ENCODE results near the gene FLT1. TPM values are rescaled to one million over a fixed set of nuclear protein-coding genes. Genes with fewer than 3 reads are reported as not detected.

FLT1 gene
- total and polyA plus RNA-seq, 2 donors: 4.3 to 5.5 TPM

GRCh38 chr13:28321756-28322155 is 173.2 kb downstream of the FLT1 start:
- 96% methylated on average over 2 of the region's 2 CpGs for WGBS
- Histone ChIP-seq H3K27me3 (ENCODE audit: control insufficient read depth in 2 of 2, insufficient read depth in 1 of 2, low read length in 1 of 2) (no peaks in the 10 kb centered on the region), H3K27ac (ENCODE audit: low read depth in 1 of 2, low read length in 1 of 2) (no peak overlapping the region)

DNA sequence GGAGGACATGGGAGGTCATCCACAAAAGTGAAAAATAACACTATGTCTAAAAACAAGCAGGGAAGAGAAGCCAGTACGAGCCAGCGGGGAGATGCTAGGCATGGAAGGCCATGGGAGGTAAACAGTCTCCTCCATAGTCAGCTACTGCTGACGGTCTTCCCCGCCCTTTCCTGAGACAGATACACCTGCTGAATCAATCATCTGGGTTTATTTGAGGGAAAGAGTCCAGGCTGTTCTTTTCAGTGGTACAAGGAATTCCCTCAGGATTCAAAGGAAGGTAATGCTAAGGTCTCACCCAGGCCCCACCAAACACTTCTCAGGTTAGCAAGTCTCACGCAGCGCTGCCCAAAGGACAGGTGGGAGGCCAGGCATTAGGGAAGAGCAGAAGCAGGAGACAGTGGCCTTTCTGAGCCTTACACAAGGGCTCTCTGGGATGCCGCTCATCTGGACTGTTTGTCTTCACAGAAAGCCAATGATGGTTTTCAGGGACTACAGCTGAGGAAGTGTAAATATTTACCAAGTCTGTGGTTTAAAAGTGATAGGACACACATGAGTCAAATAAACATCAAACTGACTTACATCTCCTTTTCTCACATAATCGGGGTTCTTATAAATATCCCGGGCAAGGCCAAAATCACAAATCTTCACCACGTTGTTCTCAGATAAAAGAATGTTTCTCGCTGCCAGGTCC is 173.9 kb downstream of the FLT1 start:
- Histone ChIP-seq H3K9me3 (ENCODE audit: control insufficient read depth in 2 of 2, insufficient read depth in 1 of 2, low read length in 1 of 2) (no peaks in the 10 kb centered on the region), H3K27ac (ENCODE audit: low read depth in 1 of 2, low read length in 1 of 2) (no peak overlapping the region), H3K4me3 (ENCODE audit: low read length in 2 of 2) (no peak overlapping the region), H3K36me3 (ENCODE audit: control insufficient read depth in 2 of 2, insufficient read depth in 2 of 2, low read length in 1 of 2) (no peaks in the 10 kb centered on the region), H3K4me1 (ENCODE audit: control insufficient read depth in 2 of 2, insufficient read depth in 2 of 2, low read length in 2 of 2) (no peaks in the 10 kb centered on the region), H3K27me3 (ENCODE audit: control insufficient read depth in 2 of 2, insufficient read depth in 1 of 2, low read length in 1 of 2) (no peaks in the 10 kb centered on the region)
- WGBS: 97% methylated on average over 11 of the region's 11 CpGs
- DNase-seq (ENCODE audit: low read depth in 6 of 9, low spot score in 9 of 9): no peak

More at GRCh38 chr13:28321756-28322155, 173.2 kb downstream of the FLT1 start:
- Histone ChIP-seq H3K4me3 (ENCODE audit: low read length in 2 of 2) (no peak overlapping the region), H3K9me3 (ENCODE audit: control insufficient read depth in 2 of 2, insufficient read depth in 1 of 2, low read length in 1 of 2) (no peaks in the 10 kb centered on the region), H3K4me1 (ENCODE audit: control insufficient read depth in 2 of 2, insufficient read depth in 2 of 2, low read length in 2 of 2) (no peaks in the 10 kb centered on the region), H3K36me3 (ENCODE audit: control insufficient read depth in 2 of 2, insufficient read depth in 2 of 2, low read length in 1 of 2) (no peaks in the 10 kb centered on the region)
- DNase-seq (ENCODE audit: low read depth in 6 of 9, low spot score in 9 of 9): no peak

DNA sequence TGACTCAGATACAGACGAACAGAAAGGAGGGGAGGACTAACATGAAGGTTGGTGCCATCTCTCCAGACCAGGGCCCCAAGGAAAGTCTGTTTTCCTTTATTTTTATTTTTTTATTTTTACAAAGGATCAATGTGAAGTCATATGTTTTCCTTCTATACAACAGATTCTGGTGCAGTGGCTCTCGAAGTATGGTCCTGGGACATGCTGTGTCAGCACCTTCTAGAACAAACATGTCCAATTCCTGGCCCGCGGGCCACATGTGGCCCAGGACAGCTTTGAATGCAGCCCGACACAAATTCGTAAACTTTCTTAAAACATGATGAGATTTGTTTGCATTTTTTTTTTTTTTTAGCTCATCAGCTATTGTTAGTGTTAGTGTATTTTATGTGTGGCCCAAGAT is 174.7 kb downstream of the FLT1 start:
- H3K4me3 ChIP-seq (ENCODE audit: low read length in 2 of 2): no peak overlapping the region

GRCh38 chr13:28319528-28319927 is 175.4 kb downstream of the FLT1 start:
- H3K27me3 ChIP-seq (ENCODE audit: control insufficient read depth in 2 of 2, insufficient read depth in 1 of 2, low read length in 1 of 2): no peaks in the 10 kb centered on the region
- no peak for DNase-seq (ENCODE audit: low read depth in 6 of 9, low spot score in 9 of 9)
- H3K27ac ChIP-seq (ENCODE audit: low read depth in 1 of 2, low read length in 1 of 2): no peak overlapping the region
- H3K9me3 ChIP-seq (ENCODE audit: control insufficient read depth in 2 of 2, insufficient read depth in 1 of 2, low read length in 1 of 2): no peaks in the 10 kb centered on the region
- H3K4me1 ChIP-seq (ENCODE audit: control insufficient read depth in 2 of 2, insufficient read depth in 2 of 2, low read length in 2 of 2): no peaks in the 10 kb centered on the region
- no peak overlapping the region for H3K4me3 ChIP-seq (ENCODE audit: low read length in 2 of 2)
- H3K36me3 ChIP-seq (ENCODE audit: control insufficient read depth in 2 of 2, insufficient read depth in 2 of 2, low read length in 1 of 2): no peaks in the 10 kb centered on the region
- WGBS: 94% methylated on average over 5 of the region's 5 CpGs

More for the DNA sequence above, 174.7 kb downstream of the FLT1 start:
- no peak for DNase-seq (ENCODE audit: low read depth in 6 of 9, low spot score in 9 of 9)
- 95% methylated on average over 6 of the region's 6 CpGs for WGBS
- no peak overlapping the region for H3K27ac ChIP-seq (ENCODE audit: low read depth in 1 of 2, low read length in 1 of 2)
- H3K36me3 ChIP-seq (ENCODE audit: control insufficient read depth in 2 of 2, insufficient read depth in 2 of 2, low read length in 1 of 2): no peaks in the 10 kb centered on the region
- H3K9me3 ChIP-seq (ENCODE audit: control insufficient read depth in 2 of 2, insufficient read depth in 1 of 2, low read length in 1 of 2): no peaks in the 10 kb centered on the region
- H3K27me3 ChIP-seq (ENCODE audit: control insufficient read depth in 2 of 2, insufficient read depth in 1 of 2, low read length in 1 of 2): no peaks in the 10 kb centered on the region
- H3K4me1 ChIP-seq (ENCODE audit: control insufficient read depth in 2 of 2, insufficient read depth in 2 of 2, low read length in 2 of 2): no peaks in the 10 kb centered on the region

- Histone ChIP-seq H3K4me3 (ENCODE audit: low read length in 2 of 2) (no peak overlapping the region), H3K4me1 (ENCODE audit: control insufficient read depth in 2 of 2, insufficient read depth in 2 of 2, low read length in 2 of 2) (no peaks in the 10 kb centered on the region), H3K36me3 (ENCODE audit: control insufficient read depth in 2 of 2, insufficient read depth in 2 of 2, low read length in 1 of 2) (no peaks in the 10 kb centered on the region), H3K27ac (ENCODE audit: low read depth in 1 of 2, low read length in 1 of 2) (no peak overlapping the region), H3K27me3 (ENCODE audit: control insufficient read depth in 2 of 2, insufficient read depth in 1 of 2, low read length in 1 of 2) (no peaks in the 10 kb centered on the region), H3K9me3 (ENCODE audit: control insufficient read depth in 2 of 2, insufficient read depth in 1 of 2, low read length in 1 of 2) (no peaks in the 10 kb centered on the region)
- WGBS: 24% methylated on average over 7 of the region's 7 CpGs
- DNase-seq (ENCODE audit: low read depth in 6 of 9, low spot score in 9 of 9): peak in 1 of 9 donors; percentile 33
Observed at GRCh38 chr13:28318496-28318895, 176.4 kb downstream of the FLT1 start.

GRCh38 chr13:28316836-28317235 is 178.1 kb downstream of the FLT1 start:
- H3K36me3 ChIP-seq (ENCODE audit: control insufficient read depth in 2 of 2, insufficient read depth in 2 of 2, low read length in 1 of 2): no peaks in the 10 kb centered on the region
- H3K9me3 ChIP-seq (ENCODE audit: control insufficient read depth in 2 of 2, insufficient read depth in 1 of 2, low read length in 1 of 2): no peaks in the 10 kb centered on the region
- no peaks in the 10 kb centered on the region for H3K4me1 ChIP-seq (ENCODE audit: control insufficient read depth in 2 of 2, insufficient read depth in 2 of 2, low read length in 2 of 2)
- no peaks in the 10 kb centered on the region for H3K27me3 ChIP-seq (ENCODE audit: control insufficient read depth in 2 of 2, insufficient read depth in 1 of 2, low read length in 1 of 2)
- H3K27ac ChIP-seq (ENCODE audit: low read depth in 1 of 2, low read length in 1 of 2): no peak overlapping the region
- no peak overlapping the region for H3K4me3 ChIP-seq (ENCODE audit: low read length in 2 of 2)
- no peak for DNase-seq (ENCODE audit: low read depth in 6 of 9, low spot score in 9 of 9)
- WGBS: 74% methylated on average over 7 of the region's 7 CpGs

- Histone ChIP-seq H3K27me3 (ENCODE audit: control insufficient read depth in 2 of 2, insufficient read depth in 1 of 2, low read length in 1 of 2) (no peaks in the 10 kb centered on the region), H3K36me3 (ENCODE audit: control insufficient read depth in 2 of 2, insufficient read depth in 2 of 2, low read length in 1 of 2) (no peaks in the 10 kb centered on the region), H3K27ac (ENCODE audit: low read depth in 1 of 2, low read length in 1 of 2) (no peak overlapping the region), H3K9me3 (ENCODE audit: control insufficient read depth in 2 of 2, insufficient read depth in 1 of 2, low read length in 1 of 2) (no peaks in the 10 kb centered on the region), H3K4me1 (ENCODE audit: control insufficient read depth in 2 of 2, insufficient read depth in 2 of 2, low read length in 2 of 2) (no peaks in the 10 kb centered on the region), H3K4me3 (ENCODE audit: low read length in 2 of 2) (no peak overlapping the region)
- no peak for DNase-seq (ENCODE audit: low read depth in 6 of 9, low spot score in 9 of 9)
- WGBS: 84% methylated on average over 5 of the region's 5 CpGs
Observed at GRCh38 chr13:28316129-28316528, 178.8 kb downstream of the FLT1 start.

GRCh38 chr13:28314879-28315278 is 180.0 kb downstream of the FLT1 start:
- Histone ChIP-seq H3K4me3 (ENCODE audit: low read length in 2 of 2) (no peak overlapping the region), H3K9me3 (ENCODE audit: control insufficient read depth in 2 of 2, insufficient read depth in 1 of 2, low read length in 1 of 2) (no peaks in the 10 kb centered on the region), H3K27ac (ENCODE audit: low read depth in 1 of 2, low read length in 1 of 2) (no peak overlapping the region), H3K36me3 (ENCODE audit: control insufficient read depth in 2 of 2, insufficient read depth in 2 of 2, low read length in 1 of 2) (no peaks in the 10 kb centered on the region), H3K27me3 (ENCODE audit: control insufficient read depth in 2 of 2, insufficient read depth in 1 of 2, low read length in 1 of 2) (no peaks in the 10 kb centered on the region), H3K4me1 (ENCODE audit: control insufficient read depth in 2 of 2, insufficient read depth in 2 of 2, low read length in 2 of 2) (no peaks in the 10 kb centered on the region)
- WGBS: 98% methylated on average over 6 of the region's 6 CpGs
- DNase-seq (ENCODE audit: low read depth in 6 of 9, low spot score in 9 of 9): no peak

GRCh38 chr13:28313579-28313978 is 181.3 kb downstream of the FLT1 start:
- DNase-seq (ENCODE audit: low read depth in 6 of 9, low spot score in 9 of 9): peak in 3 of 9 donors; percentile 7 to 47 (median 22)
- H3K4me3 ChIP-seq (ENCODE audit: low read length in 2 of 2): no peak overlapping the region
- H3K27ac ChIP-seq (ENCODE audit: low read depth in 1 of 2, low read length in 1 of 2): no peak overlapping the region
- no peaks in the 10 kb centered on the region for H3K27me3 ChIP-seq (ENCODE audit: control insufficient read depth in 2 of 2, insufficient read depth in 1 of 2, low read length in 1 of 2)
- no peaks in the 10 kb centered on the region for H3K4me1 ChIP-seq (ENCODE audit: control insufficient read depth in 2 of 2, insufficient read depth in 2 of 2, low read length in 2 of 2)
- 97% methylated on average over 6 of the region's 6 CpGs for WGBS
- no peaks in the 10 kb centered on the region for H3K9me3 ChIP-seq (ENCODE audit: control insufficient read depth in 2 of 2, insufficient read depth in 1 of 2, low read length in 1 of 2)
- H3K36me3 ChIP-seq (ENCODE audit: control insufficient read depth in 2 of 2, insufficient read depth in 2 of 2, low read length in 1 of 2): no peaks in the 10 kb centered on the region
